IMR-90 (cell line): Measurements from ENCODE around the gene GPC5. TPM values are rescaled to one million over a fixed set of nuclear protein-coding genes. Genes with fewer than 3 reads are reported as not detected.

Experiments used
- ATAC-seq: fragments of 200-7000 bp; cut with Tn5 transposase; 2 replicates; pipeline ENCODE4 v1.9.1; 2020; ENCODE audit warnings: low read depth, mild to moderate bottlenecking, moderate library complexity
- BruUV-seq: library from RNA; stranded (reverse); fragments of 400-500 nt; replicated peaks from 2 replicates; lab custom pipeline; 2021; lab: Mats Ljungman, UMichigan
- CTCF ChIA-PET: fragments of 300-600 bp; formaldehyde crosslinking; extraction: SDS; loops from one replicate; lab custom pipeline; 2021; ENCODE audit warnings: antibody characterized with exemption; lab: Yijun Ruan, JAX
- POLR2A ChIA-PET: fragments of 300-600 bp; sonication (Branson Sonifier 250); formaldehyde crosslinking; loops from one replicate; lab custom pipeline; 2022; ENCODE audit warnings: antibody characterized with exemption; ENCODE audit not compliant: unreplicated experiment; lab: Charles Lee
- DNase-seq: peaks from one replicate; pipeline ENCODE4 v3.0.0; 2013
- H2AFZ ChIP-seq: replicated peaks from 2 replicates; pipeline ENCODE3; 2013; ENCODE audit warnings: low read length, mild to moderate bottlenecking; ENCODE audit not compliant: poor library complexity
- H2AK5ac ChIP-seq: 2 replicates; pipeline ENCODE4 v1.6.1; 2013; ENCODE audit warnings: low read depth, low read length, inconsistent platforms
- H2AK9ac ChIP-seq: replicated peaks from 2 replicates; pipeline ENCODE3; 2013; ENCODE audit warnings: mild to moderate bottlenecking, low read depth, low read length, moderate library complexity; ENCODE audit not compliant: poor library complexity
- H2BK120ac ChIP-seq: 2 replicates; pipeline ENCODE4 v1.6.1; 2013; ENCODE audit warnings: low read depth, low read length, inconsistent platforms
- H2BK15ac ChIP-seq: 3 replicates; pipeline ENCODE4 v1.6.1; 2013; ENCODE audit warnings: low read depth, low read length, inconsistent platforms
- H2BK20ac ChIP-seq: 2 replicates; pipeline ENCODE4 v1.6.1; 2013; ENCODE audit warnings: low read depth, mild to moderate bottlenecking, inconsistent platforms, low read length, moderate library complexity
- H2BK5ac ChIP-seq: 2 replicates; pipeline ENCODE4 v1.6.1; 2013; ENCODE audit warnings: mild to moderate bottlenecking, low read depth, low read length, inconsistent platforms; ENCODE audit not compliant: poor library complexity, severe bottlenecking
- H3K14ac ChIP-seq: replicated peaks from 2 replicates; pipeline ENCODE4 v1.6.1; 2013; ENCODE audit warnings: low read depth, low read length, inconsistent platforms
- H3K18ac ChIP-seq: 2 replicates; pipeline ENCODE4 v1.6.1; 2013; ENCODE audit warnings: low read depth, low read length, control low read depth
- H3K23ac ChIP-seq: 2 replicates; pipeline ENCODE4 v1.6.1; 2013; ENCODE audit warnings: low read depth, low read length, inconsistent platforms
- H3K27ac ChIP-seq: 2 replicates; pipeline ENCODE4 v1.5.1; 2013; ENCODE audit warnings: mild to moderate bottlenecking, control low read depth, low read length; ENCODE audit not compliant: insufficient read depth
- H3K27me3 ChIP-seq: 2 replicates; pipeline ENCODE4 v1.6.1; 2013; ENCODE audit warnings: low read length; ENCODE audit not compliant: control insufficient read depth, insufficient read depth
- H3K36me3 ChIP-seq: 2 replicates; pipeline ENCODE4 v1.6.1; 2013; ENCODE audit warnings: low read length, mixed read lengths; ENCODE audit not compliant: control insufficient read depth, insufficient read depth
- H3K4ac ChIP-seq: 2 replicates; pipeline ENCODE4 v1.6.1; 2013; ENCODE audit warnings: low read depth, low read length, inconsistent platforms
- H3K4me1 ChIP-seq: 2 replicates; pipeline ENCODE4 v1.6.1; 2013; ENCODE audit warnings: low read length, mixed read lengths; ENCODE audit not compliant: control insufficient read depth, insufficient read depth
- H3K4me2 ChIP-seq: 2 replicates; pipeline ENCODE4 v1.6.1; 2013; ENCODE audit warnings: low read depth, mild to moderate bottlenecking, control low read depth, low read length, moderate library complexity
- H3K4me3 ChIP-seq: 2 replicates; pipeline ENCODE4 v1.5.1; 2013; ENCODE audit warnings: low read depth, mild to moderate bottlenecking, control low read depth, low read length, moderate library complexity; ENCODE audit not compliant: insufficient read depth
- H3K56ac ChIP-seq: 2 replicates; pipeline ENCODE4 v1.6.1; 2013; ENCODE audit warnings: low read length, inconsistent platforms; ENCODE audit not compliant: insufficient read depth; ENCODE audit errors: extremely low read depth
- H3K79me1 ChIP-seq, 2 experiments: 2 replicates each; pipeline ENCODE4 v1.6.1; 2013; ENCODE audit warnings: low read length in 2 of 2, inconsistent platforms in 1 of 2, low read depth in 1 of 2
- H3K9ac ChIP-seq: 2 replicates; pipeline ENCODE4 v1.6.1; 2013; ENCODE audit warnings: low read depth, low read length, control low read depth
- H3K9me1 ChIP-seq: 2 replicates; pipeline ENCODE4 v1.6.1; 2013; ENCODE audit warnings: low read length, inconsistent platforms; ENCODE audit not compliant: insufficient read depth
- H3K9me3 ChIP-seq: 2 replicates; pipeline ENCODE4 v1.6.1; 2013; ENCODE audit warnings: low read length; ENCODE audit not compliant: control insufficient read depth, insufficient read depth
- H4K20me1 ChIP-seq: 2 replicates; pipeline ENCODE4 v1.6.1; 2013; ENCODE audit warnings: low read length, inconsistent platforms; ENCODE audit not compliant: insufficient read depth
- H4K5ac ChIP-seq: 2 replicates; pipeline ENCODE4 v1.6.1; 2013; ENCODE audit warnings: mild to moderate bottlenecking, low read depth, low read length, control low read depth
- H4K8ac ChIP-seq, 2 experiments: 2 replicates each; pipeline ENCODE4 v1.6.1; 2013; ENCODE audit warnings: low read depth in 2 of 2, low read length in 2 of 2, control low read depth in 1 of 2, inconsistent platforms in 1 of 2
- H4K91ac ChIP-seq: 2 replicates; pipeline ENCODE4 v1.6.1; 2013; ENCODE audit warnings: low read depth, low read length, inconsistent platforms; ENCODE audit not compliant: insufficient read depth
- BHLHE40 ChIP-seq: fragments of 150-350 bp; IDR thresholded peaks from 2 replicates; pipeline ENCODE4 v1.6.1; 2016; ENCODE audit warnings: mild to moderate bottlenecking, low read depth, low read length
- CEBPB ChIP-seq: IDR thresholded peaks from 2 replicates; pipeline ENCODE4 v1.6.1; 2012; ENCODE audit warnings: low read depth, low read length, improper control_type of control experiment
- CHD1 ChIP-seq: IDR thresholded peaks from 2 replicates; pipeline ENCODE4 v1.6.1; 2012; ENCODE audit warnings: low read depth, low read length, improper control_type of control experiment
- FOS ChIP-seq: fragments of 150-350 bp; IDR thresholded peaks from 2 replicates; pipeline ENCODE4 v1.6.1; 2016; ENCODE audit warnings: low read depth, low read length
- MAFK ChIP-seq: IDR thresholded peaks from 2 replicates; pipeline ENCODE4 v1.6.1; 2012; ENCODE audit warnings: low read depth, low read length, improper control_type of control experiment
- MAZ ChIP-seq: IDR thresholded peaks from 2 replicates; pipeline ENCODE4 v1.6.1; 2012; ENCODE audit warnings: low read depth, mild to moderate bottlenecking, low read length, improper control_type of control experiment, moderate library complexity, borderline replicate concordance
- MXI1 ChIP-seq: IDR thresholded peaks from 2 replicates; pipeline ENCODE4 v1.6.1; 2012; ENCODE audit warnings: low read depth, mild to moderate bottlenecking, low read length, moderate library complexity, borderline replicate concordance
- NFE2L2 ChIP-seq: fragments of 150-350 bp; IDR thresholded peaks from 2 replicates; pipeline ENCODE4 v1.6.1; 2016; ENCODE audit warnings: low read depth, mild to moderate bottlenecking, low read length
- POLR2A ChIP-seq: IDR thresholded peaks from 2 replicates; pipeline ENCODE4 v1.6.1; 2012; ENCODE audit warnings: mild to moderate bottlenecking, low read depth, low read length
- RAD21 ChIP-seq: IDR thresholded peaks from 2 replicates; pipeline ENCODE4 v1.6.1; 2012; ENCODE audit warnings: low read length, improper control_type of control experiment
- RCOR1 ChIP-seq: IDR thresholded peaks from 2 replicates; pipeline ENCODE4 v1.6.1; 2012; ENCODE audit warnings: mild to moderate bottlenecking, low read length, improper control_type of control experiment; ENCODE audit not compliant: insufficient replicate concordance
- RFX5 ChIP-seq: IDR thresholded peaks from 2 replicates; pipeline ENCODE4 v1.8.0; 2012; ENCODE audit warnings: low read depth, mild to moderate bottlenecking, low read length, moderate library complexity
- SMC3 ChIP-seq: fragments of 150-350 bp; IDR thresholded peaks from 2 replicates; pipeline ENCODE4 v1.6.1; 2016; ENCODE audit warnings: low read depth, mild to moderate bottlenecking, antibody characterized with exemption, low read length, moderate library complexity
- WGBS, 2 experiments: methylation state at CpG; one replicate each; pipeline versions ENCODE4 v1.1.5 to v1.1.7; 2013; ENCODE audit warnings: missing lambda C conversion rate in 2 of 2; ENCODE audit not compliant: insufficient read length in 1 of 2; ENCODE audit errors: extremely low coverage in 2 of 2; 5-methylcytosine and 5-hydroxymethylcytosine counted together
- dilution Hi-C: fragments of 300-500 bp; cut with HindIII; formaldehyde crosslinking; loops from one replicate; pipeline ENCODE4 v1.14.3; 2018; ENCODE audit warnings: low sequenced_read_pairs; ENCODE audit not compliant: unreplicated experiment
- in situ Hi-C: fragments of 300-500 bp; cut with MboI; formaldehyde crosslinking; loops from 3 replicates; pipeline ENCODE4 v1.14.3; 2019; ENCODE audit warnings: low sequenced_read_pairs, inconsistent platforms, mixed read lengths
- intact Hi-C: fragments of 100-400 bp; cut with micrococcal nuclease; formaldehyde crosslinking; loops from 2 replicates; pipeline ENCODE4 v1.10.0; 2022
- polyA plus RNA-seq, 3 experiments: library from polyadenylated mRNA; depleted of rRNA; stranded (reverse); fragments of >200 nt; gene quantifications; 2 replicates each; pipeline ENCODE4 v1.2.3, GENCODE V29; 2012; ENCODE audit warnings: low replicate concordance in 1 of 3
- total RNA-seq: library from RNA; depleted of rRNA; stranded (reverse); fragments of >200 nt; gene quantifications from 2 replicates; pipeline ENCODE4 v1.2.3, GENCODE V29; 2012
- TF ChIP-seq, protein P1 (sequence below): fragments of 150-350 bp; IDR thresholded peaks from 2 replicates; pipeline ENCODE4 v1.6.1; 2016; ENCODE audit warnings: low read depth, mild to moderate bottlenecking, low read length, moderate library complexity, borderline replicate concordance
- TF ChIP-seq, protein P2 (sequence below): fragments of 150-350 bp; IDR thresholded peaks from 2 replicates; pipeline ENCODE4 v1.6.1; 2017; ENCODE audit warnings: mild to moderate bottlenecking, antibody characterized with exemption, low read length, low read depth
- TF ChIP-seq, protein P3 (sequence below): conservative IDR thresholded peaks from 2 replicates; pipeline ENCODE4 v1.5.1; 2012; ENCODE audit warnings: mild to moderate bottlenecking, low read depth, low read length, improper control_type of control experiment

GPC5 gene
- total and polyA plus RNA-seq, 2 of the 4 experiments (the other 2 are of a cell fraction), result 0.94 to 1.8 TPM

DNA sequence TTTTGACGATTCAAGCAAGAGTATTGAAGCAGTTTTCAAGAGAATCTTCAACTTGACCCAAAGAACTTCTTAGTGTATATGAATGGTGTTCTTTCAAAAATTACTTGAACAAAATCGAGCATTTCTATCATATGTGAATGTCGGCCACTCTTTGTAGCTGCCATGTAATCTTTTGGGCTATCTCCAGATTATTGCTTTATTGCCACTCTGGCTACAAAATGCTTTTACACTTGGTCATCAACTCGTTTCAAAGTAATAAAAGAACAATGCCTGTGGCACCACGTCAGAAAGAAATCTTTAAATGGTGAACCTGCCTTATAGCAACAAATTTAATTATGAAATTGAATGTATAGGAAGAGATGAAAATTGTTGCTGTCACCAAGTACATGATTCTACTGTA, 834.5 kb downstream of the GPC5 start:
- ChIA-PET POLR2A (no interaction called here), CTCF (interaction anchor here (0.7 kb wide), 1 partner anchor 201 kb away, joined by 3 read pairs; no protein-coding TSS in a partner anchor)
- H4K8ac ChIP-seq, result no peak overlapping the region
- H3K9me3 ChIP-seq, result no peaks in the 10 kb centered on the region
- H3K9me1 ChIP-seq, result no peaks in the 10 kb centered on the region
- ATAC-seq (no peak), DNase-seq (no peak)
- H3K4me1 ChIP-seq, result no peaks in the 10 kb centered on the region
- no peak overlapping the region for H3K9ac ChIP-seq
- no peak overlapping the region for H3K27ac ChIP-seq
- no peak overlapping the region for H2BK15ac ChIP-seq
- WGBS, 2 experiments, result no CpG with 5 or more reads among the region's 5 CpGs
- no peak overlapping the region for H3K23ac ChIP-seq
- no peak overlapping the region for H4K91ac ChIP-seq
- no peak overlapping the region for H2BK5ac ChIP-seq
- H2BK20ac ChIP-seq, result no peak overlapping the region
- BruUV-seq, result no TSS peak
- TF ChIP-seq FOS (no peak), MAZ (no peak), SMC3 (no peak), BHLHE40 (no peak), CHD1 (no peak), MAFK (no peak), NFE2L2 (no peak), RCOR1 (no peak), POLR2A (no peak), CEBPB (no peak), MXI1 (no peak), RAD21 (no peak), RFX5 (no peak)
- TF ChIP-seq, protein P1, sequence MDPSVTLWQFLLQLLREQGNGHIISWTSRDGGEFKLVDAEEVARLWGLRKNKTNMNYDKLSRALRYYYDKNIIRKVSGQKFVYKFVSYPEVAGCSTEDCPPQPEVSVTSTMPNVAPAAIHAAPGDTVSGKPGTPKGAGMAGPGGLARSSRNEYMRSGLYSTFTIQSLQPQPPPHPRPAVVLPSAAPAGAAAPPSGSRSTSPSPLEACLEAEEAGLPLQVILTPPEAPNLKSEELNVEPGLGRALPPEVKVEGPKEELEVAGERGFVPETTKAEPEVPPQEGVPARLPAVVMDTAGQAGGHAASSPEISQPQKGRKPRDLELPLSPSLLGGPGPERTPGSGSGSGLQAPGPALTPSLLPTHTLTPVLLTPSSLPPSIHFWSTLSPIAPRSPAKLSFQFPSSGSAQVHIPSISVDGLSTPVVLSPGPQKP, result no peak
- TF ChIP-seq, protein P2, sequence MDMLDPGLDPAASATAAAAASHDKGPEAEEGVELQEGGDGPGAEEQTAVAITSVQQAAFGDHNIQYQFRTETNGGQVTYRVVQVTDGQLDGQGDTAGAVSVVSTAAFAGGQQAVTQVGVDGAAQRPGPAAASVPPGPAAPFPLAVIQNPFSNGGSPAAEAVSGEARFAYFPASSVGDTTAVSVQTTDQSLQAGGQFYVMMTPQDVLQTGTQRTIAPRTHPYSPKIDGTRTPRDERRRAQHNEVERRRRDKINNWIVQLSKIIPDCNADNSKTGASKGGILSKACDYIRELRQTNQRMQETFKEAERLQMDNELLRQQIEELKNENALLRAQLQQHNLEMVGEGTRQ, result no peak
- TF ChIP-seq, protein P3, sequence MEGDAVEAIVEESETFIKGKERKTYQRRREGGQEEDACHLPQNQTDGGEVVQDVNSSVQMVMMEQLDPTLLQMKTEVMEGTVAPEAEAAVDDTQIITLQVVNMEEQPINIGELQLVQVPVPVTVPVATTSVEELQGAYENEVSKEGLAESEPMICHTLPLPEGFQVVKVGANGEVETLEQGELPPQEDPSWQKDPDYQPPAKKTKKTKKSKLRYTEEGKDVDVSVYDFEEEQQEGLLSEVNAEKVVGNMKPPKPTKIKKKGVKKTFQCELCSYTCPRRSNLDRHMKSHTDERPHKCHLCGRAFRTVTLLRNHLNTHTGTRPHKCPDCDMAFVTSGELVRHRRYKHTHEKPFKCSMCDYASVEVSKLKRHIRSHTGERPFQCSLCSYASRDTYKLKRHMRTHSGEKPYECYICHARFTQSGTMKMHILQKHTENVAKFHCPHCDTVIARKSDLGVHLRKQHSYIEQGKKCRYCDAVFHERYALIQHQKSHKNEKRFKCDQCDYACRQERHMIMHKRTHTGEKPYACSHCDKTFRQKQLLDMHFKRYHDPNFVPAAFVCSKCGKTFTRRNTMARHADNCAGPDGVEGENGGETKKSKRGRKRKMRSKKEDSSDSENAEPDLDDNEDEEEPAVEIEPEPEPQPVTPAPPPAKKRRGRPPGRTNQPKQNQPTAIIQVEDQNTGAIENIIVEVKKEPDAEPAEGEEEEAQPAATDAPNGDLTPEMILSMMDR, result no peak
- no peaks in the 10 kb centered on the region for H4K20me1 ChIP-seq
- no peak overlapping the region for H4K5ac ChIP-seq
- no peak overlapping the region for H2BK120ac ChIP-seq
- H3K27me3 ChIP-seq, result no peaks in the 10 kb centered on the region
- no peak overlapping the region for H3K4me2 ChIP-seq
- H3K56ac ChIP-seq, result no peak overlapping the region
- no peak overlapping the region for H3K18ac ChIP-seq
- intact Hi-C loops, result no loop called here
- no peak overlapping the region for H2AFZ ChIP-seq
- no peaks in the 10 kb centered on the region for H3K36me3 ChIP-seq
- H2AK5ac ChIP-seq, result no peak overlapping the region
- no peaks in the 10 kb centered on the region for H3K79me1 ChIP-seq
- no peak overlapping the region for H3K14ac ChIP-seq
- dilution Hi-C loops, result no loop called here
- H3K4ac ChIP-seq, result no peak overlapping the region
- no peak overlapping the region for H3K4me3 ChIP-seq
- in situ Hi-C loops, result no loop called here
- no peak overlapping the region for H2AK9ac ChIP-seq
